IMR-90 (cell line): ENCODE results near the gene PPRC1. TPM values are rescaled to one million over a fixed set of nuclear protein-coding genes. Genes with fewer than 3 reads are reported as not detected.

ENCODE experiments used
- ATAC-seq: fragments of 200-7000 bp; cut with Tn5 transposase; 2 replicates; pipeline ENCODE4 v1.9.1; 2020; ENCODE audit warnings: low read depth, mild to moderate bottlenecking, moderate library complexity
- BruUV-seq: library from RNA; stranded (reverse); fragments of 400-500 nt; replicated peaks from 2 replicates; lab custom pipeline; 2021; lab: Mats Ljungman, UMichigan
- CTCF ChIA-PET: fragments of 300-600 bp; formaldehyde crosslinking; extraction: SDS; loops from one replicate; lab custom pipeline; 2021; ENCODE audit warnings: antibody characterized with exemption; lab: Yijun Ruan, JAX
- POLR2A ChIA-PET: fragments of 300-600 bp; sonication (Branson Sonifier 250); formaldehyde crosslinking; loops from one replicate; lab custom pipeline; 2022; ENCODE audit warnings: antibody characterized with exemption; ENCODE audit not compliant: unreplicated experiment; lab: Charles Lee
- DNase-seq: peaks from one replicate; pipeline ENCODE4 v3.0.0; 2013
- H2AFZ ChIP-seq: replicated peaks from 2 replicates; pipeline ENCODE3; 2013; ENCODE audit warnings: low read length, mild to moderate bottlenecking; ENCODE audit not compliant: poor library complexity
- H2AK5ac ChIP-seq: 2 replicates; pipeline ENCODE4 v1.6.1; 2013; ENCODE audit warnings: low read depth, low read length, inconsistent platforms
- H2AK9ac ChIP-seq: replicated peaks from 2 replicates; pipeline ENCODE3; 2013; ENCODE audit warnings: mild to moderate bottlenecking, low read depth, low read length, moderate library complexity; ENCODE audit not compliant: poor library complexity
- H2BK120ac ChIP-seq: 2 replicates; pipeline ENCODE4 v1.6.1; 2013; ENCODE audit warnings: low read depth, low read length, inconsistent platforms
- H2BK15ac ChIP-seq: 3 replicates; pipeline ENCODE4 v1.6.1; 2013; ENCODE audit warnings: low read depth, low read length, inconsistent platforms
- H2BK20ac ChIP-seq: 2 replicates; pipeline ENCODE4 v1.6.1; 2013; ENCODE audit warnings: low read depth, mild to moderate bottlenecking, inconsistent platforms, low read length, moderate library complexity
- H2BK5ac ChIP-seq: 2 replicates; pipeline ENCODE4 v1.6.1; 2013; ENCODE audit warnings: mild to moderate bottlenecking, low read depth, low read length, inconsistent platforms; ENCODE audit not compliant: poor library complexity, severe bottlenecking
- H3K14ac ChIP-seq: replicated peaks from 2 replicates; pipeline ENCODE4 v1.6.1; 2013; ENCODE audit warnings: low read depth, low read length, inconsistent platforms
- H3K18ac ChIP-seq: 2 replicates; pipeline ENCODE4 v1.6.1; 2013; ENCODE audit warnings: low read depth, low read length, control low read depth
- H3K23ac ChIP-seq: 2 replicates; pipeline ENCODE4 v1.6.1; 2013; ENCODE audit warnings: low read depth, low read length, inconsistent platforms
- H3K27ac ChIP-seq: 2 replicates; pipeline ENCODE4 v1.5.1; 2013; ENCODE audit warnings: mild to moderate bottlenecking, control low read depth, low read length; ENCODE audit not compliant: insufficient read depth
- H3K27me3 ChIP-seq: 2 replicates; pipeline ENCODE4 v1.6.1; 2013; ENCODE audit warnings: low read length; ENCODE audit not compliant: control insufficient read depth, insufficient read depth
- H3K36me3 ChIP-seq: 2 replicates; pipeline ENCODE4 v1.6.1; 2013; ENCODE audit warnings: low read length, mixed read lengths; ENCODE audit not compliant: control insufficient read depth, insufficient read depth
- H3K4ac ChIP-seq: 2 replicates; pipeline ENCODE4 v1.6.1; 2013; ENCODE audit warnings: low read depth, low read length, inconsistent platforms
- H3K4me1 ChIP-seq: 2 replicates; pipeline ENCODE4 v1.6.1; 2013; ENCODE audit warnings: low read length, mixed read lengths; ENCODE audit not compliant: control insufficient read depth, insufficient read depth
- H3K4me2 ChIP-seq: 2 replicates; pipeline ENCODE4 v1.6.1; 2013; ENCODE audit warnings: low read depth, mild to moderate bottlenecking, control low read depth, low read length, moderate library complexity
- H3K4me3 ChIP-seq: 2 replicates; pipeline ENCODE4 v1.5.1; 2013; ENCODE audit warnings: low read depth, mild to moderate bottlenecking, control low read depth, low read length, moderate library complexity; ENCODE audit not compliant: insufficient read depth
- H3K56ac ChIP-seq: 2 replicates; pipeline ENCODE4 v1.6.1; 2013; ENCODE audit warnings: low read length, inconsistent platforms; ENCODE audit not compliant: insufficient read depth; ENCODE audit errors: extremely low read depth
- H3K79me1 ChIP-seq, 2 experiments: 2 replicates each; pipeline ENCODE4 v1.6.1; 2013; ENCODE audit warnings: low read length in 2 of 2, inconsistent platforms in 1 of 2, low read depth in 1 of 2
- H3K9ac ChIP-seq: 2 replicates; pipeline ENCODE4 v1.6.1; 2013; ENCODE audit warnings: low read depth, low read length, control low read depth
- H3K9me1 ChIP-seq: 2 replicates; pipeline ENCODE4 v1.6.1; 2013; ENCODE audit warnings: low read length, inconsistent platforms; ENCODE audit not compliant: insufficient read depth
- H3K9me3 ChIP-seq: 2 replicates; pipeline ENCODE4 v1.6.1; 2013; ENCODE audit warnings: low read length; ENCODE audit not compliant: control insufficient read depth, insufficient read depth
- H4K20me1 ChIP-seq: 2 replicates; pipeline ENCODE4 v1.6.1; 2013; ENCODE audit warnings: low read length, inconsistent platforms; ENCODE audit not compliant: insufficient read depth
- H4K5ac ChIP-seq: 2 replicates; pipeline ENCODE4 v1.6.1; 2013; ENCODE audit warnings: mild to moderate bottlenecking, low read depth, low read length, control low read depth
- H4K8ac ChIP-seq, 2 experiments: 2 replicates each; pipeline ENCODE4 v1.6.1; 2013; ENCODE audit warnings: low read depth in 2 of 2, low read length in 2 of 2, control low read depth in 1 of 2, inconsistent platforms in 1 of 2
- H4K91ac ChIP-seq: 2 replicates; pipeline ENCODE4 v1.6.1; 2013; ENCODE audit warnings: low read depth, low read length, inconsistent platforms; ENCODE audit not compliant: insufficient read depth
- BHLHE40 ChIP-seq: fragments of 150-350 bp; IDR thresholded peaks from 2 replicates; pipeline ENCODE4 v1.6.1; 2016; ENCODE audit warnings: mild to moderate bottlenecking, low read depth, low read length
- CHD1 ChIP-seq: IDR thresholded peaks from 2 replicates; pipeline ENCODE4 v1.6.1; 2012; ENCODE audit warnings: low read depth, low read length, improper control_type of control experiment
- FOS ChIP-seq: fragments of 150-350 bp; IDR thresholded peaks from 2 replicates; pipeline ENCODE4 v1.6.1; 2016; ENCODE audit warnings: low read depth, low read length
- MAFK ChIP-seq: IDR thresholded peaks from 2 replicates; pipeline ENCODE4 v1.6.1; 2012; ENCODE audit warnings: low read depth, low read length, improper control_type of control experiment
- NFE2L2 ChIP-seq: fragments of 150-350 bp; IDR thresholded peaks from 2 replicates; pipeline ENCODE4 v1.6.1; 2016; ENCODE audit warnings: low read depth, mild to moderate bottlenecking, low read length
- POLR2A ChIP-seq: IDR thresholded peaks from 2 replicates; pipeline ENCODE4 v1.6.1; 2012; ENCODE audit warnings: mild to moderate bottlenecking, low read depth, low read length
- RCOR1 ChIP-seq: IDR thresholded peaks from 2 replicates; pipeline ENCODE4 v1.6.1; 2012; ENCODE audit warnings: mild to moderate bottlenecking, low read length, improper control_type of control experiment; ENCODE audit not compliant: insufficient replicate concordance
- RFX5 ChIP-seq: IDR thresholded peaks from 2 replicates; pipeline ENCODE4 v1.8.0; 2012; ENCODE audit warnings: low read depth, mild to moderate bottlenecking, low read length, moderate library complexity
- SMC3 ChIP-seq: fragments of 150-350 bp; IDR thresholded peaks from 2 replicates; pipeline ENCODE4 v1.6.1; 2016; ENCODE audit warnings: low read depth, mild to moderate bottlenecking, antibody characterized with exemption, low read length, moderate library complexity
- WGBS, 2 experiments: methylation state at CpG; one replicate each; pipeline versions ENCODE4 v1.1.5 to v1.1.7; 2013; ENCODE audit warnings: missing lambda C conversion rate in 2 of 2; ENCODE audit not compliant: insufficient read length in 1 of 2; ENCODE audit errors: extremely low coverage in 2 of 2; 5-methylcytosine and 5-hydroxymethylcytosine counted together
- dilution Hi-C: fragments of 300-500 bp; cut with HindIII; formaldehyde crosslinking; loops from one replicate; pipeline ENCODE4 v1.14.3; 2018; ENCODE audit warnings: low sequenced_read_pairs; ENCODE audit not compliant: unreplicated experiment
- in situ Hi-C: fragments of 300-500 bp; cut with MboI; formaldehyde crosslinking; loops from 3 replicates; pipeline ENCODE4 v1.14.3; 2019; ENCODE audit warnings: low sequenced_read_pairs, inconsistent platforms, mixed read lengths
- intact Hi-C: fragments of 100-400 bp; cut with micrococcal nuclease; formaldehyde crosslinking; loops from 2 replicates; pipeline ENCODE4 v1.10.0; 2022
- polyA plus RNA-seq, 3 experiments: library from polyadenylated mRNA; depleted of rRNA; stranded (reverse); fragments of >200 nt; gene quantifications; 2 replicates each; pipeline ENCODE4 v1.2.3, GENCODE V29; 2012; ENCODE audit warnings: low replicate concordance in 1 of 3
- total RNA-seq: library from RNA; depleted of rRNA; stranded (reverse); fragments of >200 nt; gene quantifications from 2 replicates; pipeline ENCODE4 v1.2.3, GENCODE V29; 2012
- TF ChIP-seq, protein P1 (sequence below): conservative IDR thresholded peaks from 2 replicates; pipeline ENCODE4 v1.5.1; 2012; ENCODE audit warnings: mild to moderate bottlenecking, low read depth, low read length, improper control_type of control experiment
- TF ChIP-seq, protein P2 (sequence below): fragments of 150-350 bp; IDR thresholded peaks from 2 replicates; pipeline ENCODE4 v1.6.1; 2016; ENCODE audit warnings: low read depth, mild to moderate bottlenecking, low read length, moderate library complexity, borderline replicate concordance
- TF ChIP-seq, protein P3 (sequence below): fragments of 150-350 bp; IDR thresholded peaks from 2 replicates; pipeline ENCODE4 v1.6.1; 2017; ENCODE audit warnings: mild to moderate bottlenecking, antibody characterized with exemption, low read length, low read depth

The PPRC1 gene
- total and polyA plus RNA-seq, 2 of the 4 experiments (the other 2 are of a cell fraction), result 11.8 to 38.7 TPM

DNA sequence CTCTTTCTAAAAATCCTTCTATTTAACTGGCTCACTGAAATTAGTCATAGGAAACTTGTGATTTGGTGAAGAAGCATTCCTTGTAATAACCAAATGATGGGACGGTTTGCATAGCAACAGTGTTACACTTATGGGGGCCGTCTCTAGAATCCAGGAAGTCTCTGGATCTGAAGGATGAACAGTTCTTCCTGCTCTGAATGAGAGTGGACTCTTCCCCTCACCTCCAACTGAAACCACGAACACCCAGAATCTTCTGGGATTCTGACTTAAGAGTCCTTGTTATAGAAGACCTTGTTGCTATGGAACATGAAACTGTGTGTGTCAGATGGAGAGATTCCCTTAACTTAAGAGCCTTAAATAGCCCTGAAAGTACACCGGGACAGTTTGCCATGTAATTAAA is 42.6 kb downstream of the PPRC1 start:
- H3K23ac ChIP-seq, result no peak overlapping the region
- H3K36me3 ChIP-seq, result no peaks in the 10 kb centered on the region
- H4K91ac ChIP-seq, result 0 out of 2 replicates have a peak overlapping the region, but pooled peaks have one; percentile 4
- no peak overlapping the region for H3K18ac ChIP-seq
- H3K56ac ChIP-seq, result no peak overlapping the region
- H3K4ac ChIP-seq, result no peak overlapping the region
- H2BK120ac ChIP-seq, result peak overlapping the region; percentile 10; the same call in 1 of the 2 replicates
- no peaks in the 10 kb centered on the region for H3K4me1 ChIP-seq
- TF ChIP-seq, protein P1, sequence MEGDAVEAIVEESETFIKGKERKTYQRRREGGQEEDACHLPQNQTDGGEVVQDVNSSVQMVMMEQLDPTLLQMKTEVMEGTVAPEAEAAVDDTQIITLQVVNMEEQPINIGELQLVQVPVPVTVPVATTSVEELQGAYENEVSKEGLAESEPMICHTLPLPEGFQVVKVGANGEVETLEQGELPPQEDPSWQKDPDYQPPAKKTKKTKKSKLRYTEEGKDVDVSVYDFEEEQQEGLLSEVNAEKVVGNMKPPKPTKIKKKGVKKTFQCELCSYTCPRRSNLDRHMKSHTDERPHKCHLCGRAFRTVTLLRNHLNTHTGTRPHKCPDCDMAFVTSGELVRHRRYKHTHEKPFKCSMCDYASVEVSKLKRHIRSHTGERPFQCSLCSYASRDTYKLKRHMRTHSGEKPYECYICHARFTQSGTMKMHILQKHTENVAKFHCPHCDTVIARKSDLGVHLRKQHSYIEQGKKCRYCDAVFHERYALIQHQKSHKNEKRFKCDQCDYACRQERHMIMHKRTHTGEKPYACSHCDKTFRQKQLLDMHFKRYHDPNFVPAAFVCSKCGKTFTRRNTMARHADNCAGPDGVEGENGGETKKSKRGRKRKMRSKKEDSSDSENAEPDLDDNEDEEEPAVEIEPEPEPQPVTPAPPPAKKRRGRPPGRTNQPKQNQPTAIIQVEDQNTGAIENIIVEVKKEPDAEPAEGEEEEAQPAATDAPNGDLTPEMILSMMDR, result no peak
- TF ChIP-seq RFX5 (0 out of 2 replicates have a peak, but pooled peaks have one; percentile 30), SMC3 (no peak), FOS (no peak), POLR2A (peak; percentile 32; the same call in 1 of the 2 replicates), RCOR1 (no peak), BHLHE40 (no peak), CHD1 (no peak), MAFK (no peak), NFE2L2 (no peak)
- TF ChIP-seq, protein P2, sequence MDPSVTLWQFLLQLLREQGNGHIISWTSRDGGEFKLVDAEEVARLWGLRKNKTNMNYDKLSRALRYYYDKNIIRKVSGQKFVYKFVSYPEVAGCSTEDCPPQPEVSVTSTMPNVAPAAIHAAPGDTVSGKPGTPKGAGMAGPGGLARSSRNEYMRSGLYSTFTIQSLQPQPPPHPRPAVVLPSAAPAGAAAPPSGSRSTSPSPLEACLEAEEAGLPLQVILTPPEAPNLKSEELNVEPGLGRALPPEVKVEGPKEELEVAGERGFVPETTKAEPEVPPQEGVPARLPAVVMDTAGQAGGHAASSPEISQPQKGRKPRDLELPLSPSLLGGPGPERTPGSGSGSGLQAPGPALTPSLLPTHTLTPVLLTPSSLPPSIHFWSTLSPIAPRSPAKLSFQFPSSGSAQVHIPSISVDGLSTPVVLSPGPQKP, result no peak
- TF ChIP-seq, protein P3, sequence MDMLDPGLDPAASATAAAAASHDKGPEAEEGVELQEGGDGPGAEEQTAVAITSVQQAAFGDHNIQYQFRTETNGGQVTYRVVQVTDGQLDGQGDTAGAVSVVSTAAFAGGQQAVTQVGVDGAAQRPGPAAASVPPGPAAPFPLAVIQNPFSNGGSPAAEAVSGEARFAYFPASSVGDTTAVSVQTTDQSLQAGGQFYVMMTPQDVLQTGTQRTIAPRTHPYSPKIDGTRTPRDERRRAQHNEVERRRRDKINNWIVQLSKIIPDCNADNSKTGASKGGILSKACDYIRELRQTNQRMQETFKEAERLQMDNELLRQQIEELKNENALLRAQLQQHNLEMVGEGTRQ, result no peak
- peak overlapping the region; percentile 7; the same call in 1 of the 3 replicates for H2BK15ac ChIP-seq
- H3K27me3 ChIP-seq, result no peaks in the 10 kb centered on the region; the same call in 1 of the 2 replicates
- intact Hi-C loops (no loop called here), in situ Hi-C loops (no loop called here), dilution Hi-C loops (no loop called here)
- no peak overlapping the region for H2BK20ac ChIP-seq
- peak overlapping the region; percentile 11; the same call in 1 of the 2 replicates for H3K4me2 ChIP-seq
- no TSS peak for BruUV-seq
- H3K79me1 ChIP-seq, result no peaks in the 10 kb centered on the region
- H3K9me1 ChIP-seq, result peaks cover 3% of the 10 kb centered on the region; the same call in 1 of the 2 replicates
- peak; percentile 85 for DNase-seq
- ChIA-PET CTCF (no interaction called here), POLR2A (no interaction called here)
- no peaks in the 10 kb centered on the region for H4K20me1 ChIP-seq
- no peak overlapping the region for H3K4me3 ChIP-seq
- no peak overlapping the region for H2BK5ac ChIP-seq
- no peak overlapping the region for H3K27ac ChIP-seq
- H4K8ac ChIP-seq, result peak overlapping the region; percentile 15 to 62; a peak in 3 of 4 replicates
- peak; percentile 86 for ATAC-seq
- no peak overlapping the region for H2AK5ac ChIP-seq
- no peak overlapping the region for H3K9ac ChIP-seq
- WGBS, 2 experiments, result no CpG with 5 or more reads among the region's 4 CpGs
- no peak overlapping the region for H2AK9ac ChIP-seq
- no peaks in the 10 kb centered on the region for H3K9me3 ChIP-seq
- peak overlapping the region; percentile 78 for H2AFZ ChIP-seq
- H4K5ac ChIP-seq, result no peak overlapping the region; the same call in 1 of the 2 replicates
- H3K14ac ChIP-seq, result peak overlapping the region; percentile 26; the same call in 1 of the 2 replicates
